Gastrocnemius medialis (tissue), 4 donors: ENCODE data around the gene DUSP22.

Experiments
- POLR2A ChIP-seq, 2 donors: fragments of 450-650 bp; IDR thresholded peaks; one replicate each; pipeline ENCODE4 v1.6.1; 2017; ENCODE audit warnings: antibody characterized with exemption in 2 of 2, mild to moderate bottlenecking in 2 of 2, moderate library complexity in 2 of 2
- TF ChIP-seq, protein P1 (sequence below), 5 experiments: fragments of 450-650 bp in 3 of 5; fragments of 200-600 bp in 2 of 5; sonication (generic) in 2 of 5; IDR thresholded peaks in 4 of 5; conservative IDR thresholded peaks in 1 of 5; 1 replicate in 4 of 5; 2 replicates in 1 of 5; pipeline ENCODE4 v1.5.1; 2016 to 2019; ENCODE audit warnings: antibody characterized with exemption in 5 of 5, mild to moderate bottlenecking in 3 of 5, moderate library complexity in 3 of 5

DNA sequence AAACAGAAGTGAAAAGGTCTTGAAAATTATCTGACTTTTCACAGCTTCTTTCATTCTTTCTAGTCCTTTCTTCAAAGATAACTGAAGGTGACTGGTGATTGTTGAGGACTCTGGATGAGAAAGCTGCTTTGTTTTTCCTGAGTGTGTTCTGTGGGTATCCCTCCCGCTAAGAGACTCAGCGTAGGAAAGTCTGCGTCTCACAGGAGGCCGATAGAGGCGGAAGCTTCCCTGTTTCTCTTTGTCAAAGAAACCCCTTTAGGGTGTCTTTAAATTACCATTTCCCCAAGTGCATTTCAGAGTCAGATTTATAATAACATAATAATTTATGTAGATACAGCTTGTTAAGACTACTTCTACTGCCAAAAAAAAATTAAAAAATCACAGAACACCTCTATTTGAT is 68.1 kb downstream of the DUSP22 start:
- TF ChIP-seq, protein P1, sequence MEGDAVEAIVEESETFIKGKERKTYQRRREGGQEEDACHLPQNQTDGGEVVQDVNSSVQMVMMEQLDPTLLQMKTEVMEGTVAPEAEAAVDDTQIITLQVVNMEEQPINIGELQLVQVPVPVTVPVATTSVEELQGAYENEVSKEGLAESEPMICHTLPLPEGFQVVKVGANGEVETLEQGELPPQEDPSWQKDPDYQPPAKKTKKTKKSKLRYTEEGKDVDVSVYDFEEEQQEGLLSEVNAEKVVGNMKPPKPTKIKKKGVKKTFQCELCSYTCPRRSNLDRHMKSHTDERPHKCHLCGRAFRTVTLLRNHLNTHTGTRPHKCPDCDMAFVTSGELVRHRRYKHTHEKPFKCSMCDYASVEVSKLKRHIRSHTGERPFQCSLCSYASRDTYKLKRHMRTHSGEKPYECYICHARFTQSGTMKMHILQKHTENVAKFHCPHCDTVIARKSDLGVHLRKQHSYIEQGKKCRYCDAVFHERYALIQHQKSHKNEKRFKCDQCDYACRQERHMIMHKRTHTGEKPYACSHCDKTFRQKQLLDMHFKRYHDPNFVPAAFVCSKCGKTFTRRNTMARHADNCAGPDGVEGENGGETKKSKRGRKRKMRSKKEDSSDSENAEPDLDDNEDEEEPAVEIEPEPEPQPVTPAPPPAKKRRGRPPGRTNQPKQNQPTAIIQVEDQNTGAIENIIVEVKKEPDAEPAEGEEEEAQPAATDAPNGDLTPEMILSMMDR (IDR thresholded peaks at IDR 0.05 in 4 of 5, conservative IDR thresholded peaks at IDR 0.05 in 1 of 5), result no peak
- no peak for TF ChIP-seq POLR2A (IDR thresholded peaks at IDR 0.05)
